ENCODE measurements around the gene ABHD6. TPM values are rescaled to one million over a fixed set of nuclear protein-coding genes. Genes with fewer than 3 reads are reported as not detected.

The ABHD6 gene
- total and polyA plus RNA-seq, 2 experiments from 2014 or later = 24.6 to 25.1 TPM

- no peak for DNase-seq (ENCODE audit: low spot score)
- H3K4me3 ChIP-seq = peak overlapping the region; percentile 94
- H2AFZ ChIP-seq = no peak overlapping the region
- no peaks in the 10 kb centered on the region for H3K36me3 ChIP-seq (replicated peaks; ENCODE audit: insufficient read depth, low read depth)
- no peaks in the 10 kb centered on the region for H3K9me3 ChIP-seq (ENCODE audit: low read depth)
- no peaks in the 10 kb centered on the region for H4K20me1 ChIP-seq (ENCODE audit: insufficient read depth, poor library complexity, severe bottlenecking)
- H3K4me2 ChIP-seq = peak overlapping the region; percentile 93
- no peaks in the 10 kb centered on the region for H3K27me3 ChIP-seq
- 35% methylated on average over 4 of the region's 4 CpGs for WGBS (ENCODE audit: low lambda C conversion rate, missing lambda C conversion rate)
- H3K27ac ChIP-seq = peak overlapping the region; percentile 10
- H3K4me1 ChIP-seq (ENCODE audit: insufficient read depth) = peaks cover 8% of the 10 kb centered on the region
- peaks cover 35% of the 10 kb centered on the region for H3K79me2 ChIP-seq
- TF ChIP-seq, protein P1, sequence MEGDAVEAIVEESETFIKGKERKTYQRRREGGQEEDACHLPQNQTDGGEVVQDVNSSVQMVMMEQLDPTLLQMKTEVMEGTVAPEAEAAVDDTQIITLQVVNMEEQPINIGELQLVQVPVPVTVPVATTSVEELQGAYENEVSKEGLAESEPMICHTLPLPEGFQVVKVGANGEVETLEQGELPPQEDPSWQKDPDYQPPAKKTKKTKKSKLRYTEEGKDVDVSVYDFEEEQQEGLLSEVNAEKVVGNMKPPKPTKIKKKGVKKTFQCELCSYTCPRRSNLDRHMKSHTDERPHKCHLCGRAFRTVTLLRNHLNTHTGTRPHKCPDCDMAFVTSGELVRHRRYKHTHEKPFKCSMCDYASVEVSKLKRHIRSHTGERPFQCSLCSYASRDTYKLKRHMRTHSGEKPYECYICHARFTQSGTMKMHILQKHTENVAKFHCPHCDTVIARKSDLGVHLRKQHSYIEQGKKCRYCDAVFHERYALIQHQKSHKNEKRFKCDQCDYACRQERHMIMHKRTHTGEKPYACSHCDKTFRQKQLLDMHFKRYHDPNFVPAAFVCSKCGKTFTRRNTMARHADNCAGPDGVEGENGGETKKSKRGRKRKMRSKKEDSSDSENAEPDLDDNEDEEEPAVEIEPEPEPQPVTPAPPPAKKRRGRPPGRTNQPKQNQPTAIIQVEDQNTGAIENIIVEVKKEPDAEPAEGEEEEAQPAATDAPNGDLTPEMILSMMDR (IDR thresholded peaks at IDR 0.05; ENCODE audit: poor library complexity) = no peak
- TF ChIP-seq EZH2phosphoT487 (IDR thresholded peaks at IDR 0.05; ENCODE audit: low read depth, severe bottlenecking, unreplicated experiment) (no peak), EZH2 (IDR thresholded peaks at IDR 0.05; ENCODE audit: borderline replicate concordance) (no peak)
- H3K9me2 ChIP-seq (replicated peaks; ENCODE audit: insufficient read depth) = no peaks in the 10 kb centered on the region
Measured at GRCh38 chr3:58334013-58334321, 96.4 kb downstream of the ABHD6 start.

GRCh38 chr3:58334506-58334884, 96.9 kb downstream of the ABHD6 start:
- no peaks in the 10 kb centered on the region for H3K9me3 ChIP-seq (ENCODE audit: low read depth)
- H4K20me1 ChIP-seq (ENCODE audit: insufficient read depth, poor library complexity, severe bottlenecking) = no peaks in the 10 kb centered on the region
- 81% methylated on average over 1 of the region's 1 CpG for WGBS (ENCODE audit: low lambda C conversion rate, missing lambda C conversion rate)
- H3K36me3 ChIP-seq (replicated peaks; ENCODE audit: insufficient read depth, low read depth) = no peaks in the 10 kb centered on the region
- H2AFZ ChIP-seq = no peak overlapping the region
- H3K4me1 ChIP-seq (ENCODE audit: insufficient read depth) = peaks cover 8% of the 10 kb centered on the region
- H3K9me2 ChIP-seq (replicated peaks; ENCODE audit: insufficient read depth) = no peaks in the 10 kb centered on the region
- H3K27me3 ChIP-seq = no peaks in the 10 kb centered on the region
- H3K27ac ChIP-seq = peak overlapping the region; percentile 10
- peaks cover 38% of the 10 kb centered on the region for H3K79me2 ChIP-seq
- no peak overlapping the region for H3K4me3 ChIP-seq
- peak overlapping the region; percentile 93 for H3K4me2 ChIP-seq
- no peak for TF ChIP-seq EZH2phosphoT487 (IDR thresholded peaks at IDR 0.05; ENCODE audit: low read depth, severe bottlenecking, unreplicated experiment)
- TF ChIP-seq, protein P1 (IDR thresholded peaks at IDR 0.05; ENCODE audit: poor library complexity) = no peak
- no peak for TF ChIP-seq EZH2 (IDR thresholded peaks at IDR 0.05; ENCODE audit: borderline replicate concordance)
- no peak for DNase-seq (ENCODE audit: low spot score)

GRCh38 chr3:58335652-58335947, 98.0 kb downstream of the ABHD6 start:
- no peak for DNase-seq (ENCODE audit: low spot score)
- H2AFZ ChIP-seq = peak overlapping the region; percentile 10
- 50% methylated on average over 1 of the region's 1 CpG for WGBS (ENCODE audit: low lambda C conversion rate, missing lambda C conversion rate)
- peaks cover 41% of the 10 kb centered on the region for H3K79me2 ChIP-seq
- peaks cover 8% of the 10 kb centered on the region for H3K4me1 ChIP-seq (ENCODE audit: insufficient read depth)
- no peaks in the 10 kb centered on the region for H4K20me1 ChIP-seq (ENCODE audit: insufficient read depth, poor library complexity, severe bottlenecking)
- no peaks in the 10 kb centered on the region for H3K36me3 ChIP-seq (replicated peaks; ENCODE audit: insufficient read depth, low read depth)
- peak overlapping the region; percentile 76 for H3K27ac ChIP-seq
- TF ChIP-seq, protein P1 (IDR thresholded peaks at IDR 0.05; ENCODE audit: poor library complexity) = no peak
- TF ChIP-seq EZH2 (IDR thresholded peaks at IDR 0.05; ENCODE audit: borderline replicate concordance) (no peak), EZH2phosphoT487 (IDR thresholded peaks at IDR 0.05; ENCODE audit: low read depth, severe bottlenecking, unreplicated experiment) (no peak)
- H3K9me3 ChIP-seq (ENCODE audit: low read depth) = no peaks in the 10 kb centered on the region
- no peaks in the 10 kb centered on the region for H3K9me2 ChIP-seq (replicated peaks; ENCODE audit: insufficient read depth)
- H3K27me3 ChIP-seq = no peaks in the 10 kb centered on the region
- peak overlapping the region; percentile 93 for H3K4me2 ChIP-seq
- H3K4me3 ChIP-seq = no peak overlapping the region
